ENCODE measurements around the gene PWP2.
"Not testable (repeated sequence)": the region's sequence is repeated elsewhere in the genome, so short reads cannot be mapped to it uniquely, and the experiment has no call there.

GRCh38 chr21:44172741-44173140 is 65.5 kb downstream of the PWP2 start:
- TF ChIP-seq CTCF (conservative IDR thresholded peaks at IDR 0.05); ZFX (IDR thresholded peaks at IDR 0.05): not testable (repeated sequence)

All from C4-2B (cell line).